Activated naive CD4-positive, alpha-beta T cell treated with anti-CD3 and anti-CD28 coated beads for 36 hours (primary cell): ENCODE data around the gene MISP. TPM values are rescaled to one million over a fixed set of nuclear protein-coding genes. Genes with fewer than 3 reads are reported as not detected.

ENCODE experiments used
- microRNA-seq: library from miRNA; unstranded; fragments of <30 nt; microRNA quantifications from one replicate; pipeline ENCODE4 v1.2.0, GENCODE V29; 2022; ENCODE audit warnings: borderline microRNAs expressed, borderline replicate concordance
- total RNA-seq, 2 experiments: library from RNA; stranded (reverse); gene quantifications; one replicate each; pipeline ENCODE4 v1.2.3, GENCODE V29; 2021

MISP gene
- total RNA-seq, 2 experiments from 2014 or later: not detected

Small RNA genes within 50 kb of the gene (microRNA-seq; reads per million reads assigned to microRNA genes)
- gene MIR3187 (110 reads per million, percentile 60 among the genes with 10 or more reads in this experiment), gene MIR4745 (14.3 reads per million, percentile 29 among the genes with 10 or more reads in this experiment)

Other genes starting within 250 kb of the MISP start
- 1 to 10 TPM; 4.2 to 5.1 TPM for gene TPGS1, start 243.6 kb upstream of the MISP start, total RNA-seq
- 10 to 100 TPM; 42.1 to 42.5 TPM for gene CDC34, start 219.4 kb upstream of the MISP start, total RNA-seq
- 10 to 100 TPM; 20.7 TPM for gene GZMM, start 207.1 kb upstream of the MISP start, total RNA-seq
- gene BSG, start 178.5 kb upstream of the MISP start, total RNA-seq: 100 to 1,000 TPM; 160 to 161 TPM
- under 1 TPM; 0.41 to 0.49 TPM for gene HCN2, start 161.2 kb upstream of the MISP start, total RNA-seq
- gene POLRMT, start 117.6 kb upstream of the MISP start, total RNA-seq: 10 to 100 TPM; 63.8 to 65.6 TPM
- gene FGF22, start 111.2 kb upstream of the MISP start, total RNA-seq: not detected
- 100 to 1,000 TPM in 1 of 2 experiments, 10 to 100 TPM in 1; 99.5 to 108 TPM for gene RNF126, start 87.9 kb upstream of the MISP start, total RNA-seq
- gene FSTL3, start 74.7 kb upstream of the MISP start, total RNA-seq: 1 to 10 TPM; 9.3 to 9.8 TPM
- gene PRSS57, start 55.7 kb upstream of the MISP start, total RNA-seq: not detected
- 1 to 10 TPM in 1 of 2 experiments, under 1 TPM in 1; 0.84 to 1.0 TPM for gene PALM, start 42.2 kb upstream of the MISP start, total RNA-seq
- gene PTBP1, start 46.3 kb downstream of the MISP start, total RNA-seq: 100 to 1,000 TPM; 510 to 532 TPM
- not detected for gene PLPPR3, start 70.8 kb downstream of the MISP start, total RNA-seq
- not detected for gene AZU1, start 76.7 kb downstream of the MISP start, total RNA-seq
- gene PRTN3, start 89.9 kb downstream of the MISP start, total RNA-seq: not detected
- gene ELANE, start 101.2 kb downstream of the MISP start, total RNA-seq: not detected
- under 1 TPM; 0.17 to 0.25 TPM for gene CFD, start 108.6 kb downstream of the MISP start, total RNA-seq
- 10 to 100 TPM; 61.3 to 68.1 TPM for gene MED16, start 142.1 kb downstream of the MISP start, total RNA-seq
- not detected for gene RNU6-9, start 142.4 kb downstream of the MISP start, total RNA-seq
- gene R3HDM4, start 162.1 kb downstream of the MISP start, total RNA-seq: 100 to 1,000 TPM; 111 to 120 TPM
- gene KISS1R, start 166.2 kb downstream of the MISP start, total RNA-seq: 1 to 10 TPM; 5.3 to 6.6 TPM
- gene ARID3A, start 174.9 kb downstream of the MISP start, total RNA-seq: 10 to 100 TPM; 23.1 to 28.4 TPM
- 10 to 100 TPM; 77.8 to 82.0 TPM for gene WDR18, start 233.2 kb downstream of the MISP start, total RNA-seq
- under 1 TPM in 1 of 2 experiments, not detected in 1; 0.10 TPM for gene GRIN3B, start 249.3 kb downstream of the MISP start, total RNA-seq